Ishikawa (cell line): ENCODE data around the gene COL25A1.

Experiments
- EP300 ChIP-seq: IDR thresholded peaks from 2 replicates; pipeline ENCODE4 v1.6.1; 2012; ENCODE audit warnings: borderline replicate concordance
- MAX ChIP-seq: IDR thresholded peaks from 2 replicates; pipeline ENCODE4 v1.6.1; 2012
- RAD21 ChIP-seq: IDR thresholded peaks from 2 replicates; pipeline ENCODE4 v1.6.1; 2012; ENCODE audit warnings: low read depth
- TEAD4 ChIP-seq: IDR thresholded peaks from 2 replicates; pipeline ENCODE4 v1.6.1; 2012
- YY1 ChIP-seq: IDR thresholded peaks from 2 replicates; pipeline ENCODE4 v1.6.1; 2012; ENCODE audit warnings: low read depth

- TF ChIP-seq YY1 (no peak), EP300 (no peak), RAD21 (no peak), TEAD4 (no peak), MAX (no peak)
These were observed 435.0 kb downstream of the COL25A1 start for GRCh38 chr4:108867476-108867875.
